Sigmoid colon (tissue), 7 donors: ENCODE data around the gene HSD17B2. TPM values are rescaled to one million over a fixed set of nuclear protein-coding genes. Genes with fewer than 3 reads are reported as not detected.

Experiments
- DNase-seq: peaks from one replicate; pipeline ENCODE4 v3.0.0-alpha.2; 2019
- H3K27ac ChIP-seq, 4 donors: fragments of 200-600 bp; sonication (generic); one replicate each; pipeline ENCODE4 v1.5.1; 2016 to 2019; ENCODE audit warnings: mild to moderate bottlenecking in 1 of 4
- H3K27me3 ChIP-seq, 3 donors: fragments of 200-600 bp; sonication (generic); one replicate each; pipeline ENCODE4 v1.5.1; 2019; ENCODE audit warnings: mild to moderate bottlenecking in 1 of 3
- H3K36me3 ChIP-seq, 4 donors: fragments of 200-600 bp; sonication (generic); one replicate each; pipeline ENCODE4 v1.5.1; 2016 to 2019
- H3K4me1 ChIP-seq, 4 donors: fragments of 200-600 bp; sonication (generic); one replicate each; pipeline ENCODE4 v1.5.1; 2017 to 2019
- H3K4me3 ChIP-seq, 4 donors: fragments of 200-600 bp; sonication (generic); one replicate each; pipeline ENCODE4 v1.5.1; 2017 to 2019; ENCODE audit warnings: mild to moderate bottlenecking in 2 of 4, moderate library complexity in 1 of 4
- H3K9me3 ChIP-seq, 4 donors: fragments of 200-600 bp in 3 of 4; sonication (generic) in 3 of 4; one replicate each; pipeline versions ENCODE4 v1.5.1 to v1.6.1; 2013 to 2019
- EP300 ChIP-seq, 4 donors: sonication (generic); formaldehyde crosslinking; IDR thresholded peaks; one replicate each; pipeline ENCODE4 v1.6.1; 2017; ENCODE audit warnings: antibody characterized with exemption in 4 of 4
- POLR2A ChIP-seq, 2 donors: fragments of 450-650 bp; IDR thresholded peaks; one replicate each; pipeline ENCODE4 v1.6.1; 2016; ENCODE audit warnings: antibody characterized with exemption in 2 of 2, mild to moderate bottlenecking in 2 of 2, moderate library complexity in 2 of 2
- POLR2AphosphoS5 ChIP-seq, 4 donors: sonication (generic); formaldehyde crosslinking; IDR thresholded peaks; one replicate each; pipeline ENCODE4 v1.6.1; 2017; ENCODE audit warnings: antibody characterized with exemption in 4 of 4
- WGBS, 2 donors: extraction: QIAGEN DNeasy Blood & Tissue Kit; methylation state at CpG; one replicate each; pipeline ENCODE4 v1.1.7; 2013; 5-methylcytosine and 5-hydroxymethylcytosine counted together
- intact Hi-C: fragments of 100-400 bp; cut with DNase I; formaldehyde crosslinking; loops from one replicate; pipeline ENCODE4 v1.15.1; 2023
- polyA plus RNA-seq, 3 donors: library from polyadenylated mRNA; stranded (reverse); fragments of 200-250 nt; gene quantifications; one replicate each; pipeline ENCODE4 v1.2.3, GENCODE V29; 2013
- total RNA-seq, 4 donors: library from RNA; depleted of rRNA; stranded (reverse); fragments of >200 nt; gene quantifications; one replicate each; pipeline ENCODE4 v1.1.0, GENCODE V29; 2016
- TF ChIP-seq, protein P1 (sequence below), 4 experiments: fragments of 450-650 bp in 3 of 4; fragments of 200-600 bp in 1 of 4; IDR thresholded peaks; one replicate each; pipeline ENCODE4 v1.5.1; 2016 to 2019; ENCODE audit warnings: antibody characterized with exemption in 4 of 4, mild to moderate bottlenecking in 3 of 4, moderate library complexity in 2 of 4
- donor health status: healthy with polysubstance abuse.
- donor health status: Bipolar disorder and iron deficiency.
- donor health status: healthy.

Gene HSD17B2
- total and polyA plus RNA-seq, 7 donors = 27.3 to 46.0 (median 32.4) TPM; not detected in 4

DNA sequence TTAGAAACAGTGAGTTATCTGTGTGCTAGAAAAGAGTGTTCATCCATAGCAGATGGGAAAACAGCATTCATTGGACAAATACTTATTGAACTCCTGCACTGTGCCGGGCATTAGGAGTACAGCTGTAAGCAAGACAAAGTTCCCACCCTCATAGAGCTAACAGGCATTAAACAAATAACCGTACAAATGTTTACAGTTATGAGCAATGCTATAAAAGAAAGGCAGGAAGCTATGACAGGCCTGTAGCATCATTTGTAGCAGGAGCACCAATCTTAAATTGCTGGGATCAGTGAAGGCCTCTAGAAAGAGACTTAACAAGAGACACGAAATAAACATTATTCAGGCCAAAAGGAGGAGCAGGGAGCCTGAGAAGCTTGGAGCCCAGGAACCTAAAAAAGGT is 39.4 kb upstream of the HSD17B2 start:
- TF ChIP-seq POLR2A (IDR thresholded peaks at IDR 0.05) (no peak), EP300 (IDR thresholded peaks at IDR 0.05) (no peak), POLR2AphosphoS5 (IDR thresholded peaks at IDR 0.05) (no peak)
- TF ChIP-seq, protein P1, sequence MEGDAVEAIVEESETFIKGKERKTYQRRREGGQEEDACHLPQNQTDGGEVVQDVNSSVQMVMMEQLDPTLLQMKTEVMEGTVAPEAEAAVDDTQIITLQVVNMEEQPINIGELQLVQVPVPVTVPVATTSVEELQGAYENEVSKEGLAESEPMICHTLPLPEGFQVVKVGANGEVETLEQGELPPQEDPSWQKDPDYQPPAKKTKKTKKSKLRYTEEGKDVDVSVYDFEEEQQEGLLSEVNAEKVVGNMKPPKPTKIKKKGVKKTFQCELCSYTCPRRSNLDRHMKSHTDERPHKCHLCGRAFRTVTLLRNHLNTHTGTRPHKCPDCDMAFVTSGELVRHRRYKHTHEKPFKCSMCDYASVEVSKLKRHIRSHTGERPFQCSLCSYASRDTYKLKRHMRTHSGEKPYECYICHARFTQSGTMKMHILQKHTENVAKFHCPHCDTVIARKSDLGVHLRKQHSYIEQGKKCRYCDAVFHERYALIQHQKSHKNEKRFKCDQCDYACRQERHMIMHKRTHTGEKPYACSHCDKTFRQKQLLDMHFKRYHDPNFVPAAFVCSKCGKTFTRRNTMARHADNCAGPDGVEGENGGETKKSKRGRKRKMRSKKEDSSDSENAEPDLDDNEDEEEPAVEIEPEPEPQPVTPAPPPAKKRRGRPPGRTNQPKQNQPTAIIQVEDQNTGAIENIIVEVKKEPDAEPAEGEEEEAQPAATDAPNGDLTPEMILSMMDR (IDR thresholded peaks at IDR 0.05) = no peak
- DNase-seq = no peak
- H3K27ac ChIP-seq = peak overlapping the region in 2 of 4 donors; percentile 77 to 81
- H3K36me3 ChIP-seq = peaks cover 0 to 9% (median 0%) of the 10 kb centered on the region in 4 donors
- peaks cover 0 to 34% (median 31%) of the 10 kb centered on the region in 4 donors for H3K4me1 ChIP-seq
- H3K9me3 ChIP-seq = no peaks in the 10 kb centered on the region
- intact Hi-C loops = loop anchor here (5.0 kb wide), 1 partner anchor 103 kb away; no protein-coding TSS in a partner anchor
- WGBS, 2 donors = 41 to 65% methylated on average over 3 of the region's 3 CpGs
- no peak overlapping the region for H3K4me3 ChIP-seq
- no peaks in the 10 kb centered on the region for H3K27me3 ChIP-seq

DNA sequence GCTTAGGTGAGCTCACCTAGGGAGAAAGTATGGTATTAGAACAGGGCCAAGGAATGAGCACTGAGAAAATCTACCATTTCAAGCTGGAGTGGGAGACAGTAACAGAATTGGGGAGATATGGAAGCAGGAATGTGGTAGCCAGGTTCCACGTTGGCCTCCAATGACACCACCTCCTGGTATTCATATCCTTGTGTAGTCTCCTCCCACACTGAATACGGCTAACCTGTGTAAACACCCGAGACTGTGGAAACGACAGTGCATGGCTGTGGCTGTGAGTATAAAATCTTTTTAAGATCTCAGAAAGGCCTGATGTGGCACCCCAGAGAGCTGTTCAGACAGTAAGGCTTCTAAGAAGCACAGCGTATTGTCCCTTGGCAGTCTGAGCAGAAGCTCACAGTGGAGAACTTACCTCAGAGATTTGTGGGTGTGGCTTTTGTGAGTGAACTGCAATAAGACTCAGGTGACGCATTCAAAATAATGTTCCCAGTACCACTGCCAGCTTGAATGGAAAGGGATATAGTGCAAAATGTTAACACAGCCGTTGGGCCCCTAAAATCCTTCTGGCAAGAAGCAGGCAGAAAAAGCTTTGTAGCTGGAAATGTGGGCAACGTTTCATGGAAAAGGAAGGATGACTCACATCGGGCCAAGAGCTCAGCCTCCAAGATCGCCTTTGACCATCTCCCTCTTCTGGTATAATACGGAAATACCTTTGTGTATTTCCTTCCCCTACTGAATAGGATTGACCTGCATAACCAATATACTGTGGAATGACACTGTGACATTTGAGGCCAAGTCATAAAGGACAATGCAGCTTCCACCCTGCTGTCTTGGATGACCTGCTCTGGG is 38.2 kb upstream of the HSD17B2 start:
- intact Hi-C loops = loop anchor here (5.0 kb wide), 1 partner anchor 105 kb away; no protein-coding TSS in a partner anchor
- no peak overlapping the region for H3K4me3 ChIP-seq
- peaks cover 0 to 34% (median 31%) of the 10 kb centered on the region in 4 donors for H3K4me1 ChIP-seq
- WGBS, 2 donors = 73 to 81% methylated on average over 11 of the region's 11 CpGs
- peaks cover 0 to 9% (median 0%) of the 10 kb centered on the region in 4 donors for H3K36me3 ChIP-seq
- TF ChIP-seq POLR2A (IDR thresholded peaks at IDR 0.05) (no peak), EP300 (IDR thresholded peaks at IDR 0.05) (no peak), POLR2AphosphoS5 (IDR thresholded peaks at IDR 0.05) (peak in 2 of 4 donors; percentile 13 to 18)
- TF ChIP-seq, protein P1 (IDR thresholded peaks at IDR 0.05) = peak in 2 of 4 experiments; percentile 32 to 42
- H3K9me3 ChIP-seq = no peaks in the 10 kb centered on the region
- H3K27me3 ChIP-seq = no peaks in the 10 kb centered on the region
- DNase-seq = no peak
- H3K27ac ChIP-seq = peak overlapping the region; percentile 39 to 81 (median 75)

DNA sequence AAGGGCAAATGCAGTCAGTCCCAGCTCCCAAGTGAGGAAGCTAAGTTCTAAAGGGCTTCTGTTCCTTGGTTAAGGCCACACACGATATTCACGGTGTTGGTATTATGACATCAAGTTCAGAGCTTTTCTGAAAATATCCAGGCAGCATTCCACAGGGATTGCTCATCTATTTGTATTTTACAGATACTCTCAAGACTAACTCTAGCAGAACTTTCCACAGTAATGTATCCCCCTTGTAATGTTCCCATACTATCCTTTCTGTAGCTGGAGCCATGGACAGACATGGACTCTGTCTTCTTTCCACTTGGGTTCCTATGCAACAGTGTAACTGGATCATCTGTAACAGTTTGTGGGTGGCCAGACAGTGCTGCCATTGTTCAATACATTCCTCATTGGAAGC is 37.3 kb upstream of the HSD17B2 start:
- Histone ChIP-seq H3K36me3 (peaks cover 0 to 9% (median 0%) of the 10 kb centered on the region in 4 donors), H3K27me3 (no peaks in the 10 kb centered on the region), H3K9me3 (no peaks in the 10 kb centered on the region), H3K4me3 (no peak overlapping the region), H3K4me1 (peaks cover 0 to 34% (median 31%) of the 10 kb centered on the region in 4 donors), H3K27ac (peak overlapping the region; percentile 39 to 81 (median 75))
- WGBS, 2 donors = 77 to 91% methylated on average over 2 of the region's 2 CpGs
- DNase-seq = no peak
- intact Hi-C loops = loop anchor here (5.0 kb wide), 1 partner anchor 105 kb away; no protein-coding TSS in a partner anchor
- TF ChIP-seq POLR2AphosphoS5 (IDR thresholded peaks at IDR 0.05) (peak; percentile 60 to 83 (median 74)), EP300 (IDR thresholded peaks at IDR 0.05) (peak in 1 of 4 donors; percentile 56), POLR2A (IDR thresholded peaks at IDR 0.05) (no peak)

DNA sequence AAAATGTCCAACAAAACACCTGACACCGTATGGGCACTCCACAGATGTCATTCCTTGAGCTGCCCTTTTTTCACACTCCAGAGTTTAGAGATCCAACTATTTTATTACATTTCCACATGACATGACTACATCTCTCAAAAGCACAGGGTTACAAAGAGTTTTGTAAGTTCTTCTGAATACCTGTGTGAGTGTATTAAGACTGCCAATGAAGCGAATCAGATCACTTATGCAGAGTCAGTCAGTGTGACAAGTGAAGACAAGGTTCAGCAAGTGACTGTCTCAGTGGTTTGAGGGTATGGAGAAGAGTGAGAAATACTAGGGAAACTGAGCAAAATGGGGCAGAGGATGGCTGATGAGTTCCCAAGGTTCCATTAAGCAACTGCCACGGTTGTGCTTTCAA is 32.2 kb upstream of the HSD17B2 start:
- WGBS, 2 donors = 77 to 89% methylated on average over 3 of the region's 3 CpGs
- TF ChIP-seq EP300 (IDR thresholded peaks at IDR 0.05) (no peak), POLR2AphosphoS5 (IDR thresholded peaks at IDR 0.05) (no peak), POLR2A (IDR thresholded peaks at IDR 0.05) (no peak)
- TF ChIP-seq, protein P1 (IDR thresholded peaks at IDR 0.05) = no peak
- H3K27me3 ChIP-seq = no peaks in the 10 kb centered on the region
- no peak overlapping the region for H3K4me3 ChIP-seq
- peaks cover 0 to 6% (median 4%) of the 10 kb centered on the region in 4 donors for H3K4me1 ChIP-seq
- H3K36me3 ChIP-seq = peaks cover 0 to 9% (median 0%) of the 10 kb centered on the region in 4 donors
- DNase-seq = no peak
- H3K9me3 ChIP-seq = no peaks in the 10 kb centered on the region
- H3K27ac ChIP-seq = no peak overlapping the region
- intact Hi-C loops = no loop called here

DNA sequence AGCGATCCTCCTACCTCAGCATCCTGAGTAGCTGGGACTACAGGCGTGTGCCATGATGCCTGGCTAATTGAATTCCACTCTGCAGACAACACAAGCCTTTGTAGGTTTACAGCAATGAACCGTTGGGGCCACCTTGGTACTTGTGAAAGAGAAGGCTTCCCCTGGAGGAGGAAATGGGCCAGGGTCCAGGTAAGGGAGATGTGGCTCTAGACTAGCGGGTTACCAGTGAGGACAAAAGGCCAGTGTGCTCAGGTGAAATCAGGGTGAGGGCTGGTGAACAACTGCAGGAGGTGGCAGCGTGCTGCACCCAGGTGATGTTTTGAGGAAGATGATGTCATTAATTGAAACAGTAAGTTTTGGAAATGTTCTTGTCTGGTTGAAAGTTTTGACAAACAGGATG is 30.5 kb upstream of the HSD17B2 start:
- no peaks in the 10 kb centered on the region for H3K9me3 ChIP-seq
- WGBS, 2 donors = 87 to 91% methylated on average over 5 of the region's 5 CpGs
- intact Hi-C loops = no loop called here

More for the DNA sequence above, 30.5 kb upstream of the HSD17B2 start:
- H3K4me1 ChIP-seq = no peaks in the 10 kb centered on the region
- no peak for DNase-seq
- H3K36me3 ChIP-seq = peaks cover 0 to 5% (median 0%) of the 10 kb centered on the region in 4 donors
- no peak overlapping the region for H3K27ac ChIP-seq
- H3K27me3 ChIP-seq = no peaks in the 10 kb centered on the region
- no peak for TF ChIP-seq EP300 (IDR thresholded peaks at IDR 0.05)
- TF ChIP-seq POLR2AphosphoS5 (IDR thresholded peaks at IDR 0.05) = no peak
- TF ChIP-seq, protein P1 (IDR thresholded peaks at IDR 0.05) = no peak
- no peak for TF ChIP-seq POLR2A (IDR thresholded peaks at IDR 0.05)
- no peak overlapping the region for H3K4me3 ChIP-seq
